Upper lobe of left lung (tissue), 4 donors: ENCODE data around the gene PIK3CA.
A peak's percentile ranks its signal among the peaks of the same experiment; 100 is the strongest.

Experiments
- CTCF ChIP-seq, 6 experiments: fragments of 450-650 bp in 4 of 6; fragments of 200-600 bp in 2 of 6; sonication (generic) in 2 of 6; IDR thresholded peaks; one replicate each; pipeline ENCODE4 v1.5.1; 2016 to 2019; ENCODE audit warnings: antibody characterized with exemption in 6 of 6
- POLR2A ChIP-seq, 4 donors: fragments of 450-650 bp; IDR thresholded peaks; one replicate each; pipeline ENCODE4 v1.5.1; 2016 to 2017; ENCODE audit warnings: antibody characterized with exemption in 4 of 4, mild to moderate bottlenecking in 2 of 4
- POLR2AphosphoS5 ChIP-seq, 2 donors: sonication (generic); formaldehyde crosslinking; IDR thresholded peaks; one replicate each; pipeline ENCODE4 v1.5.1; 2017; ENCODE audit warnings: antibody characterized with exemption in 2 of 2

- TF ChIP-seq POLR2AphosphoS5 (IDR thresholded peaks at IDR 0.05) (no peak), CTCF (IDR thresholded peaks at IDR 0.05) (peak; percentile 47 to 75 (median 62)), POLR2A (IDR thresholded peaks at IDR 0.05) (no peak)
Measured at GRCh38 chr3:179146911-179147513, 1.1 kb upstream of the PIK3CA start.
